GM21825 (cell line): ENCODE measurements around the gene TNNT1.
"Not testable (repeated sequence)": the region's sequence is repeated elsewhere in the genome, so short reads cannot be mapped to it uniquely, and the experiment has no call there.

Source experiments
- ATAC-seq: cut with Tn5 transposase; IDR thresholded peaks from one replicate; pipeline ENCODE4 v1.9.1; 2021; ENCODE audit warnings: mild to moderate bottlenecking, moderate library complexity; ENCODE audit not compliant: unreplicated experiment

The TNNT1 gene

GRCh38 chr19:55171440-55171839, 22.4 kb upstream of the TNNT1 start:
- ATAC-seq = no peak

DNA sequence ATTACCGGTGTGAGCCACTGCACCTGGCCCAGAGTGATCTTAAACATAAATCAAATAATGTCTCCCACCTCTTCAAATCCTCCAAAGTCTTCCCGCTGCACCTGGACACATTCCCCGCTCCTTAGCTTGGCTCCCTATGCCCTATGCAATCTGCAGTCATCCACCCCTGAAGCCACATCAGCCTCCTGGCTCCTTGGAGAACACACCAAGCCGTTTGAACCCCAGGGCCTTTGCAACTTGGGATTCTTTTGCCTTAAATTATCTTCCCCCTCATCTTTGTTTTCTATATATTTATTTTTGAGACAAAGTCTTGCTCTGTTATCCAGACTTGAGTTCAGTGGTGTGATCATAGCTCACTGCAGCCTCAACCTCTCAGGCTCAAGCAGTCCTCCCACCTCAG, 20.1 kb upstream of the TNNT1 start:
- no peak for ATAC-seq

- peak; percentile 80 for ATAC-seq
Observed at GRCh38 chr19:55166530-55167268, 17.7 kb upstream of the TNNT1 start, which contains the start of gene DNAAF3. DNAAF3 (minus strand) TSS chr19:55166613; CDS start chr19:55166413, 200 bp downstream.

DNA sequence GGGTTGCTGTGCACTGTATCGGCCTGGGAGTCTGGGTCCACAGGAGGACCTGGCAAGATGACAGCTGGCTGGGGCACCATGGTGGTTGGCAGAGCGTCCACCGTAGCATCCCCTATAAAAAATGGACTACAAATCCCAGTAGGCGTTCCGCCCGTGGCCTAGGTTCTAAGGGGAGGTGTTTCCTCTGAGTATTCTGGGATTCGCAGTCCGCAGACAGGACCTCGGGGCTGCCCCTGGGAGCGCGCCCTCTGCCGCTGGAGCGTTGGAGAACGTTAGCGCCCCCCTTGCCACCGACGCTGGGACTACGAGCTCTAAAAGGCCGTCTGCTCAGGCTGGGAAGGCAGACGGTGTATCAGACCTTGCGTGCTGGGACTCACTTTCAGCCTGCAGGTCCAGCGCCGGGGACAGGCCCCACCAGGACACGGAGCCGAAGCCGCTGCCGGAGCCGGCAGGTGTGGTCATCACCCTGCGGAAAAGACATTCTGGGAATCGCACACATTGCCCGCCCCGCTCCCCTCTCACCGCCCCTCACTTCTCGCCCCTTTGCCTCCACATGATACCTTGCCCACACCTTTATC, 17.0 kb upstream of the TNNT1 start:
- peak; percentile 41 for ATAC-seq

DNA sequence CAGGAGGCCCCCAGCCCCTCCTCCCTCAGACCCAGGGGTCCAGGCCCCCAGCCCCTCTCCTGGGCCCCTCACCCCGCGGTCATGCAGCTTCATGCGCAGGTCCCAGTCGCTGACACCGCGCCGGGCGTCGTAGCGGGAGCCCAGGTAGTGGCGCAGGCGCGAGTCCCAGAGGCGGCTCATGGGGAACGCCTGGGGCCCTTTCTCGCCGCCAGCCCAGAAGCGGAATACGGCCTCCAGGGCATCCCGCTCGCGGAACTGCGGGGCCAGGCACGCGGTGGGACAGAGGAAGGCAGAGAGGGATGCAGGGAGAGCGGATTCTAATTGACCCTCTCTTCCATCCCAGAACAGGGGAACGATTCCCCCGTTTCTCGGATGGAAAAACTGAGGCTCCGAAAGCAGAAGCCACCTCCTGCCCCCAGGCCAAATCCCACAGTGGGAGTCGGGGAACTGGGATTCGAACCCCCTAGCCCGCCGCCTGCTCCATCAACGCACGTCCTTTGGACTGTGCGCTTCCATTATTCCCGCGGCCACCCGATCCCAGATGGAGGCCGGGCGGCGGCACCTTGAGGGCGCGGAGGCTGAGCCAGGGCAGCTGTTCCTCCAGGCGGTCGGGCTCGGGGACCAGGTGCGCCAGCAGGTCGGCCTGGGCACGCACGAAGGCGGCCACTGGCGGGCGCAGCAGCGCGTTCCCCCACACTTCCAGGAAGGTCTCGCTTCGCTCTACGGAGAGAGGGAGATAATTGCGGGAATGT, 12.7 kb upstream of the TNNT1 start:
- no peak for ATAC-seq

- no peak for ATAC-seq
Observed at GRCh38 chr19:55160986-55161365, 12.0 kb upstream of the TNNT1 start.

DNA sequence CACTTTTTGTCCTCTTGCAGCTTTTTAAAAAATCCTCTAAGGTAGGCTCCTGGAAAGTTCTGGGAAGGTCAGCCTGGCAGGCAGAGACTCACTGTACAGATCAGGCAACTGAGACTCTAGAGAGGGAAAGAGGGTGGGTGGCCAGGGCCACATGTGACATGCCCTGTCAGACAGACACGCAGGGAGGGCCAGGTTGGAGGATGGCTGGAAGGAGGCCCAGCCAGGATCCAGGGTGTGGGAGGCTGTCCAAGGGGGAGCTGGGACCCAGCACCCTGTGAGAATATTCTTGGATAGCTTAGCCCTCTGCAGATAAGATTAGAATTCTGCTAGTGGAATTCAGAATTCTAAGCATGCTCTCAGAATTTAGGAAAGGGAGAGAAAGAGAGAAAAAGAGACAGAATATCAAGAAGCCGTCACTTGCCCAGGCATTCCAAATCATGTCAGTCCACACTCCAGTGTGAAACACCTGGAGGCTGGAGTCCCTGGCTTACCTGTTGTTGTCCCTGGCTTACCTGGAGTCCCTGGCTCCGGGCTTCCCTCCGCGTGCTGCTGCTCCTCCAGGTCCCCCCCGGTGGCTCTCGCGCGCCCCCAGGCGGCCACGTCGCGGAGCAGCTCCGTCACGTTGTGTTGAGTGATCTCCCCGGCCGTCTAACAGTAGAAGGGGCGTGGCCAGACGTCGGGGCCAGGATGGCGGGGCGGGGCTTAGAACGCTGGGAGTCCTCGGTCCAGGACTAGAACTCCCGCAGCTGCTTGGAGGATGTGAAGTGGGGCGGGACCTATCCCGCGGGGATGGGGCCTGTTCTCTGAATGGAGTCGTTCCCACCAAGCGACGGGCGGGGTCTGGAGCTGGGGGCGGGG, 11.4 kb upstream of the TNNT1 start:
- no peak for ATAC-seq

GRCh38 chr19:55158848-55159749, 10.1 kb upstream of the TNNT1 start:
- no peak for ATAC-seq

GRCh38 chr19:55158423-55158822, 9.4 kb upstream of the TNNT1 start:
- ATAC-seq = no peak

DNA sequence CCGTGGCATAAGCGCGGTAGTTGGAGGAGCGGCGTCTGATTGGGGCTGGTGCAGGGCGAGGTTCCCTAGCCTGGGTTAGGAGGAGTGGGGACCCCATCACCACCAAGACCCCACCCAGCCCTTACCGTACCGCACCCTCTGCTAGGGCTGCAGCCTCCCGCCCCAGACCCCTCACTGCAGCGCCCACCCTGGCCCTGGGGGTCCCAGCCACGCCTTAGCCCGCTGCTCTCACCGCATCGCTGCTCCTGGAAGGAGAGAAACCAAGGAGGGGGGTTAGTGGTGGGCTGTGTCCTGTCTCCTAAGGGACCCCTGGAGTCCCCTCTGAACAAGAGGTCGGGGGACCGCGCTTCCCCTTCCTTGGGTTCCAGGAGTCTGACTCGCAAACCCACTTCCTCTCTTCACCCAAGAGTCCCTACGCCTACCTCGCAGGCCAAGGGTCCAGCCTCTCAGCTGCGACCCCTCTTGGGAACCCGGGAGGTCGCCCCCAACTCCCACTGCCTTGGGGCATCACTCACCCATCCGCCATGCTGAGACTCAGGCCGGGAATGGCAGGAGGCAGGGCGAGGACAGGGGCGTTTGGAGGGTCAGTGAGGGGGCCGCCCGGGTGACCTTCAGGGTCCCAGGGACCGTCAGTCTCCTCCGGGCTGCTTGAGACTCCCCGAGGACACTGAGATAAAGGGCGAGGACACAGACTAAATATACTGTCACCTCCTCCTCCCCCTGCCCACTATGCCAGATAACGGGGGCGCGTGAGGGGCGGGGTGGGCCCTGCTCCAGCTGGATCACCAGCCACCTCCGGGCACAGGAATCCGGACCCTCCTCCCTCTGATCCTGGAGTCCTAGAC, 8.3 kb upstream of the TNNT1 start, which contains the start of gene TNNI3:
Gene TNNI3, minus strand, starts transcription at position 669 of the 845 bp plus-strand sequence. Its CDS starts 143 bp downstream, at position 526.
- no peak for ATAC-seq

- no peak for ATAC-seq
Observed at GRCh38 chr19:55156202-55157063, 7.4 kb upstream of the TNNT1 start.

GRCh38 chr19:55155784-55156183, 6.8 kb upstream of the TNNT1 start:
- ATAC-seq = not testable (repeated sequence)

DNA sequence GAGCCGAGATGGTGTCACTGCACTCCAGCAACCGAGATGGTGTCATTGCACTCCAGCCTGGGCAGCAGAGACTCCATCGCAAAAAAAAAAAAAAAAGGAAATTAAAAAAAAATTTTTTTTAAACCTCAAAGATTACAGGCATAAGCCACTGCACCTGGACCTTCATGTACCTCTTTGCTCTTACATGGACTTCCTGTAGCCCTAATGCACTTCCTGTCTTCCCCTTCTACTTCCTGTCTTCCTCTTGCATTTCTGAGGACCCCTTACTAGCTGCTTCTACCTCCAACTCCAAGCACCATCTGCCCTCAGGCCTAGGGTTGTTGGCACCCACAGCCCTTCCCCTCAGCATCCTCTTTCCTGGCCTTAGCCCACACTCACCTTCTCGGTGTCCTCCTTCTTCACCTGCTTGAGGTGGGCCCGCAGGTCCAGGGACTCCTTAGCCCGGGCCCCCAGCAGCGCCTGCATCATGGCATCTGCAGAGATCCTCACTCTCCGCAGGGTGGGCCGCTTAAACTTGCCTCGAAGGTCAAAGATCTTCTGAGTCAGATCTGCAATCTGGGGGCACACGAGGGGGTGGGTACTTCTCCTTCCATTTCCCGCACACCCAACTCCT, 4.8 kb upstream of the TNNT1 start:
- ATAC-seq = no peak

GRCh38 chr19:55152017-55152416, 3.0 kb upstream of the TNNT1 start:
- no peak for ATAC-seq

- ATAC-seq = no peak
Observed at GRCh38 chr19:55147545-55148251, 1.3 kb downstream of the TNNT1 start.

DNA sequence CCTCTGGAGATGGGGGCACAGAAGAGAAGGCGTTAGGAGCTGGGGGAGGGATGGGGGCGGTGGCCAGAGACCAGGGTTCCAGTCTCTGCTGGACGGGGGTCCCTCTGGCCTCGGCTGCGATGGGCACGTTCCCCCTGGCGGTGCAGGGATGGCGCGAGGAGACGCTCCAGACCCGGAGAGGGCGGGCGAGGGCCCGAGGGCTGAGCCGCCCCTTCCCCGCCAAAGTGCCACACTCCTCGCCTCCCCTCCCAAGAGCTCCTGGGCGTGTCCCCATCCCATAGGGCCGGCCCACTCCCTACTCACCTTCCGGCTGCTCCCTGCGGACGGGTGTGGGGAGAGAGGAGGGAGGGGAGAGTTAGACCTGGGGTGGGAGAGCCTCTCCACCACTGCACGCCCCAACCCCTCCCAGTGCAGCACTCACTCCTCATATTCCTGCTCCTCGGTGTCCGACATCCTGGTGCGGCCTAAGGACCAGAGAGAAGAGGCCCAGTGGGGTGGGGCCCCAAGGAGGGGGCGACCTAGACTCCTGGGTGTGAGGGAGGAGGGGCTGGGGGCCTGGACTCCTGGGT, 2.2 kb downstream of the TNNT1 start:
- no peak for ATAC-seq
